NCI-H2227 (cell line): ENCODE measurements around the gene CDO1.

Source experiments
- DNase-seq: peaks from one replicate; lab custom pipeline; 2025; ENCODE audit not compliant: unreplicated experiment; lab: John Stamatoyannopoulos, UW

The CDO1 gene

GRCh38 chr5:115795700-115796099, 20.8 kb downstream of the CDO1 start:
- DNase-seq, result no peak

GRCh38 chr5:115788440-115788839, 28.0 kb downstream of the CDO1 start:
- DNase-seq, result no peak

- DNase-seq, result no peak
These were observed 29.0 kb downstream of the CDO1 start for GRCh38 chr5:115787426-115787825.

- DNase-seq, result no peak
These were observed 30.9 kb downstream of the CDO1 start for GRCh38 chr5:115785381-115786065.

GRCh38 chr5:115778417-115778816, 38.0 kb downstream of the CDO1 start:
- no peak for DNase-seq

GRCh38 chr5:115776989-115777388, 39.5 kb downstream of the CDO1 start:
- no peak for DNase-seq

GRCh38 chr5:115775999-115776398, 40.5 kb downstream of the CDO1 start:
- no peak for DNase-seq

GRCh38 chr5:115774684-115775083, 41.8 kb downstream of the CDO1 start:
- no peak for DNase-seq

GRCh38 chr5:115772731-115773475, 43.6 kb downstream of the CDO1 start:
- no peak for DNase-seq

- no peak for DNase-seq
These were observed 46.0 kb downstream of the CDO1 start for GRCh38 chr5:115770466-115770865.

GRCh38 chr5:115767424-115767823, 49.0 kb downstream of the CDO1 start:
- DNase-seq, result no peak

GRCh38 chr5:115766608-115767007, 49.9 kb downstream of the CDO1 start:
- no peak for DNase-seq

GRCh38 chr5:115758356-115758755, 58.1 kb downstream of the CDO1 start:
- no peak for DNase-seq

- no peak for DNase-seq
These were observed 60.8 kb downstream of the CDO1 start for GRCh38 chr5:115755675-115756074.
